GM12878 (cell line): ENCODE results near the gene TTC23. TPM values are rescaled to one million over a fixed set of nuclear protein-coding genes. Genes with fewer than 3 reads are reported as not detected.

ENCODE experiments used
- ATAC-seq: fragments of 200-7000 bp; cut with Tn5 transposase; 3 replicates; pipeline ENCODE4 v1.9.1; 2020; ENCODE audit warnings: mild to moderate bottlenecking, moderate library complexity
- BruUV-seq: library from RNA; stranded (reverse); fragments of 400-500 nt; replicated peaks from 2 replicates; lab custom pipeline; 2021; lab: Mats Ljungman, UMichigan
- CTCF ChIA-PET: fragments of 300-600 bp; sonication (Branson Sonifier 250); formaldehyde crosslinking; extraction: SDS; loops from one replicate; lab custom pipeline; 2021; ENCODE audit warnings: inconsistent platforms; lab: Yijun Ruan, JAX
- POLR2A ChIA-PET: fragments of 350-600 bp; formaldehyde crosslinking; extraction: SDS; loops from one replicate; lab custom pipeline; 2021; ENCODE audit warnings: inconsistent platforms; lab: Charles Lee
- RAD21 ChIA-PET: fragments of 300-600 bp; sonication (Branson Sonifier 250); formaldehyde crosslinking; loops from one replicate; lab custom pipeline; 2023; ENCODE audit warnings: antibody characterized with exemption; ENCODE audit not compliant: unreplicated experiment; lab: Charles Lee
- SMC1A ChIA-PET: fragments of 300-600 bp; sonication (Branson Sonifier 250); formaldehyde crosslinking; loops from one replicate; lab custom pipeline; 2023; ENCODE audit not compliant: unreplicated experiment, uncharacterized antibody; lab: Charles Lee
- DNase-seq: peaks from one replicate; pipeline ENCODE4 v3.0.0-alpha.2; 2011; ENCODE audit warnings: low read depth, low spot score
- FAIRE-seq: peaks from 3 replicates; lab custom pipeline; 2011; peaks lifted over from hg19 to GRCh38; lab: Jason Lieb, UNC
- H2AFZ ChIP-seq: 2 replicates; pipeline ENCODE4 v1.6.0; 2011; ENCODE audit warnings: low read depth, low read length, control low read depth; ENCODE audit not compliant: control insufficient read depth
- H3K27ac ChIP-seq: 2 replicates; pipeline ENCODE4 v1.5.1; 2011; ENCODE audit warnings: control low read depth; ENCODE audit not compliant: control insufficient read depth, insufficient read depth
- H3K27me3 ChIP-seq, 2 experiments: replicated peaks in 1 of 2; 2 replicates each; pipeline versions ENCODE4 v1.6.0 to v1.6.1; 2011; ENCODE audit warnings: low read length in 1 of 2; ENCODE audit not compliant: control insufficient read depth in 2 of 2, insufficient read depth in 2 of 2
- H3K36me3 ChIP-seq, 2 experiments: 2 replicates each; pipeline ENCODE4 v1.5.1; 2011; ENCODE audit warnings: low read length in 1 of 2; ENCODE audit not compliant: control insufficient read depth in 2 of 2, insufficient read depth in 2 of 2
- H3K4me1 ChIP-seq: 2 replicates; pipeline ENCODE4 v1.6.1; 2011; ENCODE audit warnings: mild to moderate bottlenecking, low read length, moderate library complexity, mixed read lengths; ENCODE audit not compliant: control insufficient read depth, insufficient read depth
- H3K4me2 ChIP-seq: 2 replicates; pipeline ENCODE4 v1.6.0; 2011; ENCODE audit warnings: control low read depth; ENCODE audit not compliant: control insufficient read depth, insufficient read depth
- H3K4me3 ChIP-seq: fragments of 200-600 bp; sonication (generic); 2 replicates; pipeline ENCODE4 v1.5.1; 2016
- H3K79me2 ChIP-seq: 2 replicates; pipeline ENCODE4 v1.6.0; 2011; ENCODE audit warnings: low read length; ENCODE audit not compliant: control insufficient read depth, insufficient read depth
- H3K9ac ChIP-seq: 2 replicates; pipeline ENCODE4 v1.8.0; 2011; ENCODE audit warnings: low read length, control low read depth, mixed read lengths; ENCODE audit not compliant: control insufficient read depth, insufficient read depth
- H3K9me3 ChIP-seq: replicated peaks from 3 replicates; pipeline ENCODE4 v1.5.1; 2011; ENCODE audit warnings: mild to moderate bottlenecking, low read length; ENCODE audit not compliant: control insufficient read depth, insufficient read depth
- H4K20me1 ChIP-seq: 2 replicates; pipeline ENCODE4 v1.6.0; 2011; ENCODE audit not compliant: control insufficient read depth, insufficient read depth
- HCFC1 ChIP-seq: fragments of 150-350 bp; IDR thresholded peaks from 2 replicates; pipeline ENCODE4 v1.6.1; 2014; ENCODE audit warnings: low read length
- HDAC6 ChIP-seq: fragments of 200-600 bp; sonication (generic); IDR thresholded peaks from one replicate; pipeline ENCODE4 v1.8.0; 2017; ENCODE audit warnings: antibody characterized with exemption; ENCODE audit not compliant: unreplicated experiment
- IKZF1 ChIP-seq: fragments of 450-650 bp; conservative IDR thresholded peaks from 2 replicates; pipeline ENCODE4 v1.6.1; 2017; ENCODE audit warnings: antibody characterized with exemption, mild to moderate bottlenecking
- IKZF2 ChIP-seq, 2 experiments: fragments of 450-650 bp; IDR thresholded peaks; 2 replicates each; pipeline ENCODE4 v1.6.1; 2017; ENCODE audit warnings: mild to moderate bottlenecking in 2 of 2, moderate library complexity in 2 of 2
- RUNX3 ChIP-seq: IDR thresholded peaks from 2 replicates; pipeline ENCODE4 v1.6.1; 2012; ENCODE audit warnings: low read length, inconsistent platforms
- ZSCAN29 ChIP-seq: fragments of 450-650 bp; IDR thresholded peaks from 2 replicates; pipeline ENCODE4 v1.6.1; 2017; ENCODE audit warnings: mild to moderate bottlenecking, moderate library complexity
- WGBS: methylation state at CpG from one replicate; pipeline ENCODE4 v1.1.6; 2016; ENCODE audit warnings: low lambda C conversion rate; ENCODE audit not compliant: insufficient replicate concordance, insufficient coverage; ENCODE audit errors: missing lambda C conversion rate; 5-methylcytosine and 5-hydroxymethylcytosine counted together
- in situ Hi-C: fragments of 300-500 bp; cut with MboI; formaldehyde crosslinking; loops from 9 replicates; pipeline ENCODE4 v1.14.3; 2018; ENCODE audit warnings: mixed read lengths
- intact Hi-C: fragments of 100-400 bp; cut with micrococcal nuclease; formaldehyde crosslinking; loops from one replicate; pipeline ENCODE4 v1.14.2; 2022; ENCODE audit not compliant: unreplicated experiment
- polyA plus RNA-seq, 11 experiments: library from polyadenylated mRNA; depleted of rRNA in 4 of 11; unstranded in 6 of 11; stranded (reverse) in 5 of 11; fragments of >200 nt; fragmentation: Nextera tagmentation in 4 of 11; fragmentation: Illumina TruSeq in 1 of 11; extraction: Ambion mirVana in 4 of 11; extraction: Trizol in 1 of 11; gene quantifications; 1 replicate in 1 of 11; 2 replicates in 10 of 11; pipeline versions ENCODE4 v1.2.1 to v1.2.3, GENCODE V29; 2011 to 2016; ENCODE audit warnings: inconsistent platforms in 2 of 11, missing spikeins in 2 of 11, low read depth in 1 of 11
- total RNA-seq, 4 experiments: library from RNA; depleted of rRNA in 3 of 4; stranded (reverse); fragments of >200 nt in 3 of 4; fragmentation: Illumina TruSeq in 1 of 4; extraction: Trizol in 1 of 4; gene quantifications; 2 replicates each; pipeline versions ENCODE4 v1.2.1 to v1.2.3, GENCODE V29; 2013 to 2021
- TF ChIP-seq, protein P1 (sequence below): fragments of 450-650 bp; IDR thresholded peaks from 2 replicates; pipeline ENCODE4 v1.6.1; 2017; ENCODE audit warnings: low read depth, mild to moderate bottlenecking, moderate library complexity

The TTC23 gene
- total and polyA plus RNA-seq, 10 of the 15 experiments (the other 5 are each of a cell fraction or from before 2014, with no cell fraction given) = 1.2 to 9.0 (median 6.5) TPM

DNA sequence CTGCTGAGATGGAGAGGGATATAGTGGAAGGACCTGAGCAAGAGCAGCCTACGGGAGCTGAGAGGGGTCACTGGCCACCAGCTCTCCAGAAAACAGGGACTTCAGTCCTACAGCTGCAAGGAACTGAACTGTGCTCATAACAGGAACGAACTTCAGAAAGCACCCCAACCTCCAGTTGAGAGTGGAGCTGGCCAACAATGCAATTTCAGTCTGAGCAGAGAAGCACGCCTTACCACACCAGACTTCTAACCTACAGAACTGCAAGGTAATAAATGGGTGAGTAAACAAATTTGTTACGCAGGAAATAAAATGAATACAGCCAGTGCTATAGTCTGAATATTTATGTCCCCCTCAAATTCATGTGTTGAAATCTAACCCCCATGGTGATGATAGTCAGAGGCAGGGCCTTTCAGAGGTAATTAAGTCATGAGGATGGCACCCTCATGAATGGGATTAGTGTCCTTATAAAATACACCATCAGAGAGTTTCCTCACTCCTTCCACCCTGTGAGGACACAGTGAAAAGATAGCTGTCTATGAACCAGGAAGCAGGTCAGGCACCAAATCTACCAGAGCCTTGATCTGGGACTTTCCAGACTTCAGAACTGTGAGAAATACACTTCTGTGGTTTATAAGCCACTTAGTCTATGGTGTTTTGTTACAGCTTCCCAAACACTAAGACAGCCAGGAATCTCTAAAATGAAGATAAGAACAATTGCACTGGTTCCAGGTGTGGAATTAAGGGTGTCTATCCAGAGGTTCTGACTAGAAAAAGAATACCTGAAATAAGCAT is 85.9 kb downstream of the TTC23 start:
- intact Hi-C loops = no loop called here
- ATAC-seq (peak; percentile 78), DNase-seq (no peak), FAIRE-seq (peak; percentile 72)
- ChIA-PET CTCF (interaction anchor here (1.3 to 2.4 kb wide), 4 partner anchors 13 to 63 kb away, joined by 3 to 8 read pairs (median 6); no protein-coding TSS in a partner anchor), POLR2A (no interaction called here), SMC1A (interaction anchor here (0.6 to 1.4 kb wide), 3 partner anchors 50 to 856 kb away, joined by 3 to 5 read pairs (median 3); no protein-coding TSS in a partner anchor), RAD21 (no interaction called here)
- Histone ChIP-seq H3K27me3 (no peaks in the 10 kb centered on the region), H4K20me1 (no peaks in the 10 kb centered on the region), H3K9me3 (no peaks in the 10 kb centered on the region), H3K4me2 (no peak overlapping the region), H3K36me3 (no peaks in the 10 kb centered on the region), H2AFZ (no peak overlapping the region; the same call in 1 of the 2 replicates), H3K27ac (peak overlapping the region; percentile 24), H3K4me3 (no peak overlapping the region), H3K9ac (no peak overlapping the region), H3K79me2 (no peaks in the 10 kb centered on the region), H3K4me1 (peaks cover 10% of the 10 kb centered on the region; the same call in 1 of the 2 replicates)
- no TSS peak for BruUV-seq
- in situ Hi-C loops = no loop called here
- TF ChIP-seq IKZF2 (IDR thresholded peaks at IDR 0.05) (0 out of 4 replicates have a peak, but pooled peaks of 1 of the 2 experiments have one; percentile 15), ZSCAN29 (0 out of 2 replicates have a peak, but pooled peaks have one; percentile 35), HDAC6 (no peak), RUNX3 (peak; percentile 51; the same call in 1 of the 2 replicates), HCFC1 (no peak), IKZF1 (0 out of 2 replicates have a peak, but pooled peaks have one; percentile 21)
- TF ChIP-seq, protein P1, sequence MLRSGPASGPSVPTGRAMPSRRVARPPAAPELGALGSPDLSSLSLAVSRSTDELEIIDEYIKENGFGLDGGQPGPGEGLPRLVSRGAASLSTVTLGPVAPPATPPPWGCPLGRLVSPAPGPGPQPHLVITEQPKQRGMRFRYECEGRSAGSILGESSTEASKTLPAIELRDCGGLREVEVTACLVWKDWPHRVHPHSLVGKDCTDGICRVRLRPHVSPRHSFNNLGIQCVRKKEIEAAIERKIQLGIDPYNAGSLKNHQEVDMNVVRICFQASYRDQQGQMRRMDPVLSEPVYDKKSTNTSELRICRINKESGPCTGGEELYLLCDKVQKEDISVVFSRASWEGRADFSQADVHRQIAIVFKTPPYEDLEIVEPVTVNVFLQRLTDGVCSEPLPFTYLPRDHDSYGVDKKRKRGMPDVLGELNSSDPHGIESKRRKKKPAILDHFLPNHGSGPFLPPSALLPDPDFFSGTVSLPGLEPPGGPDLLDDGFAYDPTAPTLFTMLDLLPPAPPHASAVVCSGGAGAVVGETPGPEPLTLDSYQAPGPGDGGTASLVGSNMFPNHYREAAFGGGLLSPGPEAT = peak; percentile 40; the same call in 1 of the 2 replicates
- WGBS = 56% methylated on average over 4 of the region's 4 CpGs
